ENCODE results near the gene RSPH9. TPM values are rescaled to one million over a fixed set of nuclear protein-coding genes. Genes with fewer than 3 reads are reported as not detected.

The RSPH9 gene
- total and polyA plus RNA-seq, 2 donors from 2014 or later = 0.16 to 0.45 TPM

DNA sequence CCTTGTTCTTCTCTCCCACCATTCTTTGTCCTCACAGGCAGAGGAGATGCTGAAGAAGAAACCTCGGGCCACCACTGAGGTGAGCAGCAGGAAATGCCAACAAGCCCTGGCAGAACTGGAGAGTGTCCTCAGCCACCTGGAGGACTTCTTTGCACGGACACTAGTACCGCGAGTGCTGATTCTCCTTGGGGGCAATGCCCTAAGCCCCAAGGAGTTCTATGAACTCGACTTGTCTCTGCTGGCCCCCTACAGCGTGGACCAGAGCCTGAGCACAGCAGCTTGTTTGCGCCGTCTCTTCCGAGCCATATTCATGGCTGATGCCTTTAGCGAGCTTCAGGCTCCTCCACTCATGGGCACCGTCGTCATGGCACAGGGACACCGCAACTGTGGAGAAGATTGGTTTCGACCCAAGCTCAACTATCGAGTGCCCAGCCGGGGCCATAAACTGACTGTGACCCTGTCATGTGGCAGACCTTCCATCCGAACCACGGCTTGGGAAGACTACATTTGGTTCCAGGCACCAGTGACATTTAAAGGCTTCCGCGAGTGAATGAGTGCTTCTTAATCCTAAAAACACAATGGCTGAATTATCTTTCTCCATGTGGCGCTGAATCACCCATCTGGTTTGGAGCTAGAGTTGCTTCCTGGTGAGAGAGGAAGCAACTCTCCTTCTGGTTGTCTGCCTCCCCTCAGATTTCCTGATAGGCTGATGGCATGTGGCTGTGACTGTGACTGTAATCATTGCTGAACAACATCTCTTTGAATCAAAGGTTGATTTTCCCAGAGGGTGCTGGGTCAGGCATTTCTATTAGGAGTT, 4.6 kb upstream of the RSPH9 start:
- no peak for FAIRE-seq
- TF ChIP-seq, protein P1, sequence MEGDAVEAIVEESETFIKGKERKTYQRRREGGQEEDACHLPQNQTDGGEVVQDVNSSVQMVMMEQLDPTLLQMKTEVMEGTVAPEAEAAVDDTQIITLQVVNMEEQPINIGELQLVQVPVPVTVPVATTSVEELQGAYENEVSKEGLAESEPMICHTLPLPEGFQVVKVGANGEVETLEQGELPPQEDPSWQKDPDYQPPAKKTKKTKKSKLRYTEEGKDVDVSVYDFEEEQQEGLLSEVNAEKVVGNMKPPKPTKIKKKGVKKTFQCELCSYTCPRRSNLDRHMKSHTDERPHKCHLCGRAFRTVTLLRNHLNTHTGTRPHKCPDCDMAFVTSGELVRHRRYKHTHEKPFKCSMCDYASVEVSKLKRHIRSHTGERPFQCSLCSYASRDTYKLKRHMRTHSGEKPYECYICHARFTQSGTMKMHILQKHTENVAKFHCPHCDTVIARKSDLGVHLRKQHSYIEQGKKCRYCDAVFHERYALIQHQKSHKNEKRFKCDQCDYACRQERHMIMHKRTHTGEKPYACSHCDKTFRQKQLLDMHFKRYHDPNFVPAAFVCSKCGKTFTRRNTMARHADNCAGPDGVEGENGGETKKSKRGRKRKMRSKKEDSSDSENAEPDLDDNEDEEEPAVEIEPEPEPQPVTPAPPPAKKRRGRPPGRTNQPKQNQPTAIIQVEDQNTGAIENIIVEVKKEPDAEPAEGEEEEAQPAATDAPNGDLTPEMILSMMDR (IDR thresholded peaks at IDR 0.05; ENCODE audit: borderline replicate concordance, extremely low read depth, insufficient read depth) = no peak

GRCh38 chr6:43645613-43645964, 753 bp downstream of the RSPH9 start:
- H3K27ac ChIP-seq (ENCODE audit: low read depth in 2 of 2, low read length in 2 of 2) = no peak overlapping the region
- peaks cover 0 to 3% (median 0%) of the 10 kb centered on the region in 3 donors for H3K4me1 ChIP-seq (ENCODE audit: control insufficient read depth in 2 of 3, insufficient read depth in 2 of 3, low read depth in 1 of 3, low read length in 3 of 3)
- no peak overlapping the region for H3K9ac ChIP-seq (ENCODE audit: low read length in 3 of 3)
- H3K4me3 ChIP-seq (ENCODE audit: low read length in 3 of 3) = peak overlapping the region in 2 of 3 donors; percentile 26 to 28
- H3K27me3 ChIP-seq (ENCODE audit: control insufficient read depth, insufficient read depth, low read length) = no peaks in the 10 kb centered on the region
- intact Hi-C loops (cut with DNase I) = no loop called here
- TF ChIP-seq, protein P1 (IDR thresholded peaks at IDR 0.05; ENCODE audit: borderline replicate concordance, extremely low read depth, insufficient read depth) = no peak
- no peak for DNase-seq
- peaks cover 3 to 7% (median 3%) of the 10 kb centered on the region in 3 donors for H3K36me3 ChIP-seq (ENCODE audit: control insufficient read depth in 2 of 3, insufficient read depth in 3 of 3, low read length in 3 of 3)
- no peak for FAIRE-seq
- no peaks in the 10 kb centered on the region for H3K9me3 ChIP-seq (ENCODE audit: control insufficient read depth in 2 of 3, insufficient read depth in 1 of 3, low read length in 3 of 3)

More for the DNA sequence above, 4.6 kb upstream of the RSPH9 start:
- Histone ChIP-seq H3K36me3 (ENCODE audit: control insufficient read depth in 2 of 3, insufficient read depth in 3 of 3, low read length in 3 of 3) (peaks cover 5 to 20% (median 5%) of the 10 kb centered on the region in 3 donors), H3K4me1 (ENCODE audit: control insufficient read depth in 2 of 3, insufficient read depth in 2 of 3, low read depth in 1 of 3, low read length in 3 of 3) (peaks cover 0 to 4% (median 0%) of the 10 kb centered on the region in 3 donors), H3K27me3 (ENCODE audit: control insufficient read depth, insufficient read depth, low read length) (no peaks in the 10 kb centered on the region), H3K4me3 (ENCODE audit: low read length in 3 of 3) (no peak overlapping the region), H3K9me3 (ENCODE audit: control insufficient read depth in 2 of 3, insufficient read depth in 1 of 3, low read length in 3 of 3) (no peaks in the 10 kb centered on the region), H3K27ac (ENCODE audit: low read depth in 2 of 2, low read length in 2 of 2) (no peak overlapping the region), H3K9ac (ENCODE audit: low read length in 3 of 3) (no peak overlapping the region)
- intact Hi-C loops (cut with DNase I) = no loop called here
- no peak for DNase-seq

GRCh38 chr6:43647613-43648012, 2.8 kb downstream of the RSPH9 start:
- Histone ChIP-seq H3K9ac (ENCODE audit: low read length in 3 of 3) (no peak overlapping the region), H3K4me1 (ENCODE audit: control insufficient read depth in 2 of 3, insufficient read depth in 2 of 3, low read depth in 1 of 3, low read length in 3 of 3) (peaks cover 0 to 3% (median 0%) of the 10 kb centered on the region in 3 donors), H3K4me3 (ENCODE audit: low read length in 3 of 3) (no peak overlapping the region), H3K36me3 (ENCODE audit: control insufficient read depth in 2 of 3, insufficient read depth in 3 of 3, low read length in 3 of 3) (no peaks in the 10 kb centered on the region), H3K27me3 (ENCODE audit: control insufficient read depth, insufficient read depth, low read length) (no peaks in the 10 kb centered on the region), H3K27ac (ENCODE audit: low read depth in 2 of 2, low read length in 2 of 2) (no peak overlapping the region), H3K9me3 (ENCODE audit: control insufficient read depth in 2 of 3, insufficient read depth in 1 of 3, low read length in 3 of 3) (no peaks in the 10 kb centered on the region)
- no peak for FAIRE-seq
- TF ChIP-seq, protein P1 (IDR thresholded peaks at IDR 0.05; ENCODE audit: borderline replicate concordance, extremely low read depth, insufficient read depth) = no peak
- intact Hi-C loops (cut with DNase I) = no loop called here
- DNase-seq = no peak
